Mesothelial cell of epicardium (in vitro differentiated cells): ENCODE results near the gene GPC6. TPM values are rescaled to one million over a fixed set of nuclear protein-coding genes. Genes with fewer than 3 reads are reported as not detected.

Source experiments
- DNase-seq, 2 experiments: peaks; one replicate each; pipeline ENCODE4 v3.0.0; 2021; ENCODE audit warnings: low spot score in 2 of 2; ENCODE audit not compliant: unreplicated experiment in 2 of 2
- H3K27ac Mint-ChIP-seq: 2 replicates; pipeline ENCODE4 v1.8.0; 2021; ENCODE audit warnings: mixed read lengths
- H3K27me3 Mint-ChIP-seq: 2 replicates; pipeline ENCODE4 v1.8.0; 2021; ENCODE audit warnings: low read depth, mixed read lengths
- H3K36me3 Mint-ChIP-seq: 2 replicates; pipeline ENCODE4 v1.8.0; 2021; ENCODE audit warnings: mixed read lengths
- H3K4me1 Mint-ChIP-seq: 2 replicates; pipeline ENCODE4 v1.8.0; 2021; ENCODE audit warnings: mixed read lengths
- H3K4me3 Mint-ChIP-seq: 2 replicates; pipeline ENCODE4 v1.8.0; 2021; ENCODE audit warnings: mild to moderate bottlenecking, moderate library complexity, mixed read lengths
- H3K9me3 Mint-ChIP-seq: 2 replicates; pipeline ENCODE4 v1.8.0; 2021; ENCODE audit warnings: mixed read lengths
- total RNA-seq: library from RNA; stranded (reverse); gene quantifications from 3 replicates; pipeline ENCODE4 v1.2.1, GENCODE V29; 2021
- TF ChIP-seq, protein P1 (sequence below): fragments of 200-600 bp; sonication (generic); IDR thresholded peaks from one replicate; pipeline ENCODE4 v1.5.0; 2021; ENCODE audit warnings: antibody characterized with exemption; ENCODE audit not compliant: unreplicated experiment

The GPC6 gene
- total RNA-seq, 1 donor from 2014 or later: 112 TPM

DNA sequence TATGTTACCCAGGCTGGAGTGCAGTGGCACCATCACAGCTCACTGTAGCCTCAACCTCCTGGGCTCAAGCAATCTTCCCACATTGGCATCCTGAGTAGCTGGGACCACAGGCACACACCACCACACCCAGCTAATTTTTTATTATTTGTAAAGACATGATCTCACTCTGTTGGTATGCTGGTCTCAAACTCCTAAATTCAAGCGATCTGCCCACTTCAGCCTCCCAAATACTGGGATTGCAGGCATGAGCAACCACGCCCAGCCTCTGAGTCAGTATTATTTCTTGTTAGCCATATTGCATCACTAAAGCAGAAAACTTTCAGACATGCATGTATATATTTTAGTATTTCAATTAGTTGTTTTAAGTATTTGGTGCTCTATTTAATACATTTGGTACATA is 376.4 kb downstream of the GPC6 start:
- Mint-ChIP-seq H3K4me1 (peaks cover 10% of the 10 kb centered on the region), H3K36me3 (no peaks in the 10 kb centered on the region), H3K9me3 (peaks cover 3% of the 10 kb centered on the region), H3K27me3 (no peaks in the 10 kb centered on the region), H3K27ac (no peak overlapping the region), H3K4me3 (no peak overlapping the region)
- TF ChIP-seq, protein P1, sequence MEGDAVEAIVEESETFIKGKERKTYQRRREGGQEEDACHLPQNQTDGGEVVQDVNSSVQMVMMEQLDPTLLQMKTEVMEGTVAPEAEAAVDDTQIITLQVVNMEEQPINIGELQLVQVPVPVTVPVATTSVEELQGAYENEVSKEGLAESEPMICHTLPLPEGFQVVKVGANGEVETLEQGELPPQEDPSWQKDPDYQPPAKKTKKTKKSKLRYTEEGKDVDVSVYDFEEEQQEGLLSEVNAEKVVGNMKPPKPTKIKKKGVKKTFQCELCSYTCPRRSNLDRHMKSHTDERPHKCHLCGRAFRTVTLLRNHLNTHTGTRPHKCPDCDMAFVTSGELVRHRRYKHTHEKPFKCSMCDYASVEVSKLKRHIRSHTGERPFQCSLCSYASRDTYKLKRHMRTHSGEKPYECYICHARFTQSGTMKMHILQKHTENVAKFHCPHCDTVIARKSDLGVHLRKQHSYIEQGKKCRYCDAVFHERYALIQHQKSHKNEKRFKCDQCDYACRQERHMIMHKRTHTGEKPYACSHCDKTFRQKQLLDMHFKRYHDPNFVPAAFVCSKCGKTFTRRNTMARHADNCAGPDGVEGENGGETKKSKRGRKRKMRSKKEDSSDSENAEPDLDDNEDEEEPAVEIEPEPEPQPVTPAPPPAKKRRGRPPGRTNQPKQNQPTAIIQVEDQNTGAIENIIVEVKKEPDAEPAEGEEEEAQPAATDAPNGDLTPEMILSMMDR: no peak
- no peak for DNase-seq

DNA sequence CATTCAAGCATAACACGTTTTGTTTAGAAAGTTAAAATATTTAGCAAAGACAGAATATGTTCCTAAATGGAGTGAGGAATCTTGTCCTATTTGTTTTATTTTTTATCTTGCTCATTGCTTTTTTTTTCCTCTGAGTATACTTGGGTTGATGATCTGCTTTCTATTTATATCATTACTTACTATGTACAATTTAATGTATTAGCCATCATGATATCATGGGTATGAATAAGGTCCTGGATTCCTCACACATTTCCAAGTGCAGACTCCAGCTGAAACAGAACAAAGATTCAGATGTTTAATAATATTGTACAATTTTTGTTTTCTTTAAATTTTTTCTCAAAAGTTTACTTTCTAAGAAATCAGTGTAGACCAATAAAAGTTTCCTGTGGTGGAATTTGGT is 388.2 kb downstream of the GPC6 start:
- DNase-seq: no peak
- Mint-ChIP-seq H3K36me3 (no peaks in the 10 kb centered on the region), H3K27ac (no peak overlapping the region), H3K9me3 (no peaks in the 10 kb centered on the region), H3K27me3 (no peaks in the 10 kb centered on the region), H3K4me1 (peaks cover 9% of the 10 kb centered on the region), H3K4me3 (no peak overlapping the region)
- TF ChIP-seq, protein P1: no peak

DNA sequence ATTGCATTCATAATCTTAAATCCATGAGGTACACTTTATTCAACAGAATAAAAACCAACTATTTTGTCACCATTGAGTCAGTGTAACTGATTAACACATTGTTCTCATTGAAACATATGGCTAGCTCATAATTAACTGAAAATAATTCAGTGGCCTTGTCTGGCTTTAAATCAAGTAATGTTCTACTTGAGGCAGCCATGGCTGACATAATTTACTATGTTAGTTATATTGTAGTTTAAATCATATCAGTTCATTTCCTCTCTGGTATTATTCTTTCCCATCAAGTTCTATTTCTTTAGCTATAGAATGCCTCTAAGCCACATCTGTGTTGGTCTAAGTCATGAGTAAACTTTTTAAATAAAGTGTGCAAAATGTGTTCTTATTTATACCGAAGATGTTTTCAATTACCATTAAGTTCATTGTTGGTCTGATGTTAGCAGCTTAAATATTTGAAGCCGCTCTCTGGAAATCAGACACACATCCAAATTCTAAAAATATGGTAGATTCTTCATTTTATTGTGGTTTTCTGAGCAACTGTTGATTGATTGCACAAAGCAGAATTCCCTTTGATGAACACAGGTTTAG is 393.7 kb downstream of the GPC6 start:
- no peaks in the 10 kb centered on the region for H3K36me3 Mint-ChIP-seq
- TF ChIP-seq, protein P1: no peak

DNA sequence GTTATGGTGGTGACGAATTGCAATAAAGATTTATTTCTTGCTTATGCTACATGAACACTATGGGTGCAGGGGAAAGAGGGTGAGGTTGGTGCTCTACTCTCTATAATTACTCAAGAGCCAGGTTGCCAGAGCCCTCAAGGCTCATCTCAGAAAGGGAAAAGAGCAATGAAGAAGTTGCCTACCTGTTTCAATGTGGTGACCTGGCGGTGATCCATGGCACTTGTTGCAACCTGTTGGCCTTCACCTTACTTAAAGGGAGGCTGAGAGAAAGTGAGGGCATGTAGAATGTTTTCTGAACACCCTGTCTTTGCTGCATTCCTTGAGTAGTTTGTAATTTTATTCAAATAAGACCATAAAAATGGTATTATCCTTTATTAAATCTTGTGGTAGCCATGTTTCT is 394.4 kb downstream of the GPC6 start:
- H3K4me3 Mint-ChIP-seq: no peak overlapping the region
- no peaks in the 10 kb centered on the region for H3K9me3 Mint-ChIP-seq
- peaks cover 2% of the 10 kb centered on the region for H3K36me3 Mint-ChIP-seq
- H3K27ac Mint-ChIP-seq: no peak overlapping the region
- DNase-seq: no peak
- TF ChIP-seq, protein P1: no peak
- no peaks in the 10 kb centered on the region for H3K27me3 Mint-ChIP-seq
- H3K4me1 Mint-ChIP-seq: peaks cover 19% of the 10 kb centered on the region

More for the DNA sequence above, 393.7 kb downstream of the GPC6 start:
- no peak for DNase-seq
- Mint-ChIP-seq H3K27ac (no peak overlapping the region), H3K9me3 (no peaks in the 10 kb centered on the region), H3K4me3 (no peak overlapping the region), H3K27me3 (no peaks in the 10 kb centered on the region), H3K4me1 (peaks cover 19% of the 10 kb centered on the region)

DNA sequence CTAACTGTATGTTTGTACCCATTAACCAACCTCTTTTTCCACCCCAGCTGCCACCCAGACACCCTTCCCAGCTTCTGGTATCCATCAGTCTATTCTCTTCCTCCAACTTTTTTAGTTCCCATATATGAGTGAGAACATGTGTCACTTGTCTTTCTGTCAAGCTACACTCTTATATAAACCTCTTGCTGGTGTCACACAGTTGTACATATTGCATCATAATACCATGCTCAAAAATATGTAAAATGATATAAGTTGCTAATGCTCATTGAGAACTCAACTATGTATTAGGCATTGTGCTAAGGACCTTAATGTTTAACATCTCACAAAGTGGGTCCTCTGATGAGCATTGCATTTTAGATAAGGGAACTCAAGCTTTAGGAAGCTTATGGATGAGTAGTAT is 395.4 kb downstream of the GPC6 start:
- no peaks in the 10 kb centered on the region for H3K27me3 Mint-ChIP-seq
- H3K36me3 Mint-ChIP-seq: peaks cover 3% of the 10 kb centered on the region
- peaks cover 14% of the 10 kb centered on the region for H3K4me1 Mint-ChIP-seq
- no peak overlapping the region for H3K4me3 Mint-ChIP-seq
- no peak overlapping the region for H3K27ac Mint-ChIP-seq
- DNase-seq: no peak
- TF ChIP-seq, protein P1: no peak
- H3K9me3 Mint-ChIP-seq: peaks cover 3% of the 10 kb centered on the region

DNA sequence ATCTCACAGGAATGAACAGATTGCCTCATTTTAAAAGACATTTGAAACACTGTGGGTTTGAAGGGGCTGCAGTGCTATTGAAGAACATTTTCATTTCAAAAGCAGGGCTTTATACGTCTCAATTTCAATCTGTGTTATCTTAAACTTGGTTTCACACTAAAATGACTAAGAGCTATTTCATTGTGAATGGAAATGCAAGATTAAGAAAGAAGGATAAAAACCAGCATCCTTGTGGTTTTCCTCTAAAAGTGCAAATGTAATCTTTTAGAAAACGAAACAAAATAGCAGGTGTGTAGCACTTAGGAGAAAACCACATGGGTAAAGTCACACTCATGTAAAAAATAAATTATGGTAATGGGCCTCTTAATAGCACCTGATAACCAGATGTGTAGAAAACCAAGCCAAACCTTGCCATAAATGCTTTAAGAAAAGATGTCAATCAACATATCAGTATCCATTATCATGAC is 397.7 kb downstream of the GPC6 start:
- Mint-ChIP-seq H3K36me3 (peaks cover 6% of the 10 kb centered on the region), H3K27me3 (no peaks in the 10 kb centered on the region), H3K27ac (no peak overlapping the region), H3K9me3 (peaks cover 10% of the 10 kb centered on the region), H3K4me1 (peaks cover 15% of the 10 kb centered on the region), H3K4me3 (no peak overlapping the region)
- TF ChIP-seq, protein P1: no peak
- no peak for DNase-seq
